GM12864 (cell line): ENCODE data around the gene GNAL.

Source experiments
- DNase-seq: peaks from one replicate; pipeline ENCODE4 v3.0.0-alpha.2; 2011; ENCODE audit warnings: low read depth
- H3K4me3 ChIP-seq: 2 replicates; pipeline ENCODE4 v1.5.1; 2011; ENCODE audit warnings: mild to moderate bottlenecking, low read depth, low read length, control low read depth
- TF ChIP-seq, protein P1 (sequence below): IDR thresholded peaks from 2 replicates; pipeline ENCODE4 v1.5.1; 2011; ENCODE audit warnings: low read depth, mild to moderate bottlenecking, moderate library complexity, low read length, control low read depth, inconsistent platforms; ENCODE audit errors: missing control alignments

Gene GNAL

GRCh38 chr18:11860594-11861450 is 171.8 kb downstream of the GNAL start:
- TF ChIP-seq, protein P1, sequence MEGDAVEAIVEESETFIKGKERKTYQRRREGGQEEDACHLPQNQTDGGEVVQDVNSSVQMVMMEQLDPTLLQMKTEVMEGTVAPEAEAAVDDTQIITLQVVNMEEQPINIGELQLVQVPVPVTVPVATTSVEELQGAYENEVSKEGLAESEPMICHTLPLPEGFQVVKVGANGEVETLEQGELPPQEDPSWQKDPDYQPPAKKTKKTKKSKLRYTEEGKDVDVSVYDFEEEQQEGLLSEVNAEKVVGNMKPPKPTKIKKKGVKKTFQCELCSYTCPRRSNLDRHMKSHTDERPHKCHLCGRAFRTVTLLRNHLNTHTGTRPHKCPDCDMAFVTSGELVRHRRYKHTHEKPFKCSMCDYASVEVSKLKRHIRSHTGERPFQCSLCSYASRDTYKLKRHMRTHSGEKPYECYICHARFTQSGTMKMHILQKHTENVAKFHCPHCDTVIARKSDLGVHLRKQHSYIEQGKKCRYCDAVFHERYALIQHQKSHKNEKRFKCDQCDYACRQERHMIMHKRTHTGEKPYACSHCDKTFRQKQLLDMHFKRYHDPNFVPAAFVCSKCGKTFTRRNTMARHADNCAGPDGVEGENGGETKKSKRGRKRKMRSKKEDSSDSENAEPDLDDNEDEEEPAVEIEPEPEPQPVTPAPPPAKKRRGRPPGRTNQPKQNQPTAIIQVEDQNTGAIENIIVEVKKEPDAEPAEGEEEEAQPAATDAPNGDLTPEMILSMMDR, result no peak
- no peak overlapping the region for H3K4me3 ChIP-seq
- DNase-seq, result no peak

- no peak overlapping the region for H3K4me3 ChIP-seq
- TF ChIP-seq, protein P1, result no peak
- no peak for DNase-seq
These were observed 172.7 kb downstream of the GNAL start for GRCh38 chr18:11861583-11862288.

DNA sequence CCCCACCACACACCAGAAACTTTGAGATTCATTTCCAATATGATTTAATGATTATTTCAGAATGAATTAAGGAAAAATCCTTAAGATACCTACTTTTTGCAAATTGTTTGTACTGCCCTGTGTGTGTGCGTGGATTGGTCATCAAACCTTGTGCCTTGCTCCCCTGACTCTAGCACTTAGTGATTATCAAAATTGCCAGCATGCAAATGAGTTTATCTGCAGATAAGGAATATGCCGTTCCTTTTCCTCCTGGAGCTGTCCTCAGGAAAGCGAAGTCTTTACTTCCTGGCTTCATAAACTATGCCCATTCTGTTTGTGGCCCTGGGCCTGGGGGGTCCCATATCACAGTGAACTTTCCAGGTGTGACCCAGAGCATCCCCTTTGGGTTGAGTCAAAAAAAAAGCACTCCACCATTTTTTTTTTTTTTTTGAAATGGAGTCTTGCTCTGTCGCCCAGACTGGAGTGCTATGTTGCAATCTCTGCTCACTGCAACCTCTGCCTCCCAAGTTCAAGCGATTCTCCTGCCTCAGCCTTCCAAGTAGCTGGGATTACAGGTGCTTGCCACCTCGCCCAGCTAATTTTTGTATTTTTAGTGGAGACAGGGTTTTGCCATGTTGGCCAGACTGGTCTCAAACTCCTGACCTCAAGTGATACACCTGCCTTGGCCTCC is 173.5 kb downstream of the GNAL start:
- TF ChIP-seq, protein P1, result no peak
- H3K4me3 ChIP-seq, result no peak overlapping the region
- no peak for DNase-seq

GRCh38 chr18:11864471-11864870 is 175.4 kb downstream of the GNAL start:
- no peak for DNase-seq
- no peak overlapping the region for H3K4me3 ChIP-seq
- TF ChIP-seq, protein P1, result no peak

- no peak for DNase-seq
- TF ChIP-seq, protein P1, result no peak
These were observed 176.0 kb downstream of the GNAL start for GRCh38 chr18:11865071-11865470.

GRCh38 chr18:11866329-11866728 is 177.3 kb downstream of the GNAL start:
- TF ChIP-seq, protein P1, result no peak
- H3K4me3 ChIP-seq, result no peak overlapping the region
- DNase-seq, result no peak

More at GRCh38 chr18:11865071-11865470, 176.0 kb downstream of the GNAL start:
- no peak overlapping the region for H3K4me3 ChIP-seq
